Astrocyte (in vitro differentiated cells and primary cell): ENCODE measurements around the gene ITGB3BP. TPM values are rescaled to one million over a fixed set of nuclear protein-coding genes. Genes with fewer than 3 reads are reported as not detected.
A peak's percentile ranks its signal among the peaks of the same experiment; 100 is the strongest.
"Not testable (repeated sequence)": the region's sequence is repeated elsewhere in the genome, so short reads cannot be mapped to it uniquely, and the experiment has no call there.

Experiments
- DNase-seq: peaks from one replicate; pipeline ENCODE4 v3.0.0-alpha.2; 2010; ENCODE audit warnings: low read depth
- FAIRE-seq: peaks from 2 replicates; lab custom pipeline; 2011; peaks lifted over from hg19 to GRCh38; lab: Jason Lieb, UNC
- H2AFZ ChIP-seq: 2 replicates; pipeline ENCODE4 v1.6.0; 2012; ENCODE audit warnings: low read depth, low read length, inconsistent platforms
- H3K27ac ChIP-seq: 2 replicates; pipeline ENCODE4 v1.5.1; 2011; ENCODE audit warnings: low read depth, low read length, inconsistent platforms
- H3K27me3 ChIP-seq: 2 replicates; pipeline ENCODE4 v1.6.0; 2011; ENCODE audit warnings: low read length, inconsistent platforms; ENCODE audit not compliant: insufficient read depth
- H3K36me3 ChIP-seq: 2 replicates; pipeline ENCODE4 v1.5.1; 2011; ENCODE audit warnings: low read length, inconsistent platforms; ENCODE audit not compliant: insufficient read depth
- H3K4me1 ChIP-seq: 2 replicates; pipeline ENCODE4 v1.5.1; 2011; ENCODE audit warnings: low read length, inconsistent platforms; ENCODE audit not compliant: insufficient read depth
- H3K4me2 ChIP-seq: 2 replicates; pipeline ENCODE4 v1.6.0; 2012; ENCODE audit warnings: low read length, inconsistent platforms
- H3K4me3 ChIP-seq: 2 replicates; pipeline ENCODE4 v1.5.1; 2011; ENCODE audit warnings: low read depth, mild to moderate bottlenecking, low read length, inconsistent platforms; ENCODE audit not compliant: insufficient read depth
- H3K79me2 ChIP-seq: 2 replicates; pipeline ENCODE4 v1.6.0; 2012; ENCODE audit warnings: mild to moderate bottlenecking, low read length, inconsistent platforms; ENCODE audit not compliant: insufficient read depth
- H3K9ac ChIP-seq: 2 replicates; pipeline ENCODE4 v1.6.0; 2012; ENCODE audit warnings: mild to moderate bottlenecking, low read length, inconsistent platforms
- H3K9me3 ChIP-seq: 2 replicates; pipeline ENCODE4 v1.5.1; 2012; ENCODE audit warnings: low read depth, mild to moderate bottlenecking, low read length, inconsistent platforms; ENCODE audit not compliant: insufficient read depth
- H4K20me1 ChIP-seq: 2 replicates; pipeline ENCODE4 v1.6.0; 2012; ENCODE audit warnings: low read length, inconsistent platforms; ENCODE audit not compliant: insufficient read depth
- H3K27ac Mint-ChIP-seq: one replicate; pipeline ENCODE4 v1.8.0; 2021; ENCODE audit warnings: mild to moderate bottlenecking, mixed read lengths; ENCODE audit not compliant: unreplicated experiment
- H3K27me3 Mint-ChIP-seq: one replicate; pipeline ENCODE4 v1.8.0; 2021; ENCODE audit warnings: low read depth, mixed read lengths; ENCODE audit not compliant: unreplicated experiment
- H3K36me3 Mint-ChIP-seq: one replicate; pipeline ENCODE4 v1.8.0; 2021; ENCODE audit warnings: low read depth, mixed read lengths; ENCODE audit not compliant: unreplicated experiment
- H3K4me1 Mint-ChIP-seq: one replicate; pipeline ENCODE4 v1.8.0; 2021; ENCODE audit warnings: low read depth, mixed read lengths; ENCODE audit not compliant: unreplicated experiment
- H3K4me3 Mint-ChIP-seq: one replicate; pipeline ENCODE4 v1.8.0; 2021; ENCODE audit warnings: mild to moderate bottlenecking, moderate library complexity, mixed read lengths; ENCODE audit not compliant: unreplicated experiment
- H3K9me3 Mint-ChIP-seq: one replicate; pipeline ENCODE4 v1.8.0; 2021; ENCODE audit warnings: mild to moderate bottlenecking, mixed read lengths; ENCODE audit not compliant: unreplicated experiment
- EZH2 ChIP-seq: IDR thresholded peaks from 2 replicates; pipeline ENCODE4 v1.6.1; 2012; ENCODE audit warnings: mild to moderate bottlenecking, low read length, inconsistent platforms; ENCODE audit not compliant: insufficient read depth
- total RNA-seq: library from RNA; stranded (reverse); gene quantifications from 2 replicates; pipeline ENCODE4 v1.2.1, GENCODE V29; 2021
- TF ChIP-seq, protein P1 (sequence below): IDR thresholded peaks from 2 replicates; pipeline ENCODE4 v1.5.1; 2011; ENCODE audit warnings: low read depth, mild to moderate bottlenecking, inconsistent platforms, low read length, moderate library complexity; ENCODE audit not compliant: insufficient read depth

ITGB3BP gene
- total RNA-seq, 1 donor from 2014 or later, result 15.6 TPM

DNA sequence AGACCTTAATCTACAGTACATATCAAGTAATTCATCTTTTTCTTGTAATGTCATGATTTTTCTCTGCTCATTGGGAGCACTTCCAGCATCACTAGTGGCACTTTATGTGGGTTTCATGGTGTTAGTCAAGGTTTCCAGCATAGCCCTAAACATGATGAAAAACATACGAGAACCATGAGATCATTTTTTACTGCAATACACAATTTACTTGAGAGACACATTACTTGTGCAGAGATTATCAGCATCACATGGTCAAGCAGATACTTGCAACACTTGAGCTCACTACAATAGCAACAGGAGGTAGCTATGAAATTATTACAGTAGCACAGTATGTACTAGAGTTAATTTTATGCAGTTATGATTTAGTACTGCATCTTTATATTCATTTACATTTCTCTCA is 36.4 kb downstream of the ITGB3BP start:
- no peaks in the 10 kb centered on the region for H3K27me3 Mint-ChIP-seq
- no peaks in the 10 kb centered on the region for H3K36me3 Mint-ChIP-seq
- H3K4me1 ChIP-seq, result no peaks in the 10 kb centered on the region
- H3K36me3 ChIP-seq, result no peaks in the 10 kb centered on the region
- no peaks in the 10 kb centered on the region for H3K4me1 Mint-ChIP-seq
- H3K27me3 ChIP-seq, result no peaks in the 10 kb centered on the region
- H3K9ac ChIP-seq, result no peak overlapping the region
- H3K4me3 Mint-ChIP-seq, result no peak overlapping the region
- H2AFZ ChIP-seq, result no peak overlapping the region
- no peak overlapping the region for H3K27ac ChIP-seq
- no peaks in the 10 kb centered on the region for H3K9me3 Mint-ChIP-seq
- TF ChIP-seq, protein P1, sequence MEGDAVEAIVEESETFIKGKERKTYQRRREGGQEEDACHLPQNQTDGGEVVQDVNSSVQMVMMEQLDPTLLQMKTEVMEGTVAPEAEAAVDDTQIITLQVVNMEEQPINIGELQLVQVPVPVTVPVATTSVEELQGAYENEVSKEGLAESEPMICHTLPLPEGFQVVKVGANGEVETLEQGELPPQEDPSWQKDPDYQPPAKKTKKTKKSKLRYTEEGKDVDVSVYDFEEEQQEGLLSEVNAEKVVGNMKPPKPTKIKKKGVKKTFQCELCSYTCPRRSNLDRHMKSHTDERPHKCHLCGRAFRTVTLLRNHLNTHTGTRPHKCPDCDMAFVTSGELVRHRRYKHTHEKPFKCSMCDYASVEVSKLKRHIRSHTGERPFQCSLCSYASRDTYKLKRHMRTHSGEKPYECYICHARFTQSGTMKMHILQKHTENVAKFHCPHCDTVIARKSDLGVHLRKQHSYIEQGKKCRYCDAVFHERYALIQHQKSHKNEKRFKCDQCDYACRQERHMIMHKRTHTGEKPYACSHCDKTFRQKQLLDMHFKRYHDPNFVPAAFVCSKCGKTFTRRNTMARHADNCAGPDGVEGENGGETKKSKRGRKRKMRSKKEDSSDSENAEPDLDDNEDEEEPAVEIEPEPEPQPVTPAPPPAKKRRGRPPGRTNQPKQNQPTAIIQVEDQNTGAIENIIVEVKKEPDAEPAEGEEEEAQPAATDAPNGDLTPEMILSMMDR, result no peak
- TF ChIP-seq EZH2, result no peak
- DNase-seq, result no peak
- no peaks in the 10 kb centered on the region for H4K20me1 ChIP-seq
- no peak overlapping the region for H3K4me3 ChIP-seq
- no peak for FAIRE-seq
- H3K9me3 ChIP-seq, result no peaks in the 10 kb centered on the region
- no peak overlapping the region for H3K4me2 ChIP-seq
- no peaks in the 10 kb centered on the region for H3K79me2 ChIP-seq
- H3K27ac Mint-ChIP-seq, result no peak overlapping the region

DNA sequence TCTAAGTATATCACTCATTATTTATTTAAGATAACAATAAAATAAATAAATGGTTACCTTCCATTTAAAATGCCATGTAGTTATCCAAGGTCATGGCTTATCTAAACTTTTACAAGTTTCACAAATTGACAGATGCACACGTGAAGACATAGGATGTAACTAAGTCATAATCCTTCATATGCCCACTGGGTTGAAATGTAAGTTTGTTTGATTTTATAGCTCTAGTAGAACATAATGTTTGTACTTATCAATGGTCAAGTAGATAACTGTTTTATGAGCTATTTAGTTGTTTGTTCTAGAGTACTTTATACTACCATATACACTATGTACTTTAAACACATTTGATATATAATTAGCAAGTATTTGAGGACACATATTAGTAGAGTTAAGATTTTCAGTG is 43.0 kb downstream of the ITGB3BP start:
- H3K9ac ChIP-seq, result no peak overlapping the region
- Mint-ChIP-seq H3K4me3 (no peak overlapping the region), H3K4me1 (peaks cover 5% of the 10 kb centered on the region), H3K36me3 (peaks cover 2% of the 10 kb centered on the region), H3K27me3 (no peaks in the 10 kb centered on the region), H3K9me3 (no peaks in the 10 kb centered on the region), H3K27ac (no peak overlapping the region)
- H3K27ac ChIP-seq, result no peak overlapping the region
- no peak overlapping the region for H3K4me3 ChIP-seq
- no peaks in the 10 kb centered on the region for H3K36me3 ChIP-seq
- H3K9me3 ChIP-seq, result no peaks in the 10 kb centered on the region
- H4K20me1 ChIP-seq, result no peaks in the 10 kb centered on the region
- no peak for TF ChIP-seq EZH2
- TF ChIP-seq, protein P1, result no peak
- no peak overlapping the region for H3K4me2 ChIP-seq
- H2AFZ ChIP-seq, result no peak overlapping the region
- FAIRE-seq (peak; percentile 49), DNase-seq (no peak)
- no peaks in the 10 kb centered on the region for H3K27me3 ChIP-seq
- H3K79me2 ChIP-seq, result no peaks in the 10 kb centered on the region
- peaks cover 4% of the 10 kb centered on the region for H3K4me1 ChIP-seq

DNA sequence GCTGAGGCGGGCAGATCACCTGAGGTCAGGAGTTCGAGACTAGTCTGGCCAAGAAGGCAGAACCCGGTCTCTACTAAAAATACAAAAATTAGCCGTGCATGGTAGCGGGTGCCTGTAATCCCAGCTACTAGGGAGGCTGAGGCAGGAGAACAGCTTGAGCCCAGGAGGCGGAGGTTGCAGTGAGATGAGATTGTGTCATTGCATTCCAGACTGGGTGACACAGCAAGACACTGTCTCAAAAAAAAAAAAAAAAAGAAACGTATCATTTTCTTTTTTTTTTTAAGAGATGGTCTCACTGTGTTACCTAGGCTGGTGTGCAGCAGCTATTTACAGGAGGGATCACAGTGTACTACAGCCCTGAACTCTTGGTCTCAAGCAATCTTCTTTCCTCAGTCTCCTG is 47.3 kb downstream of the ITGB3BP start:
- Histone ChIP-seq H2AFZ (no peak overlapping the region), H3K36me3 (no peaks in the 10 kb centered on the region), H3K9ac (no peak overlapping the region), H3K27me3 (no peaks in the 10 kb centered on the region), H3K4me3 (no peak overlapping the region), H4K20me1 (no peaks in the 10 kb centered on the region), H3K79me2 (no peaks in the 10 kb centered on the region), H3K27ac (no peak overlapping the region), H3K9me3 (no peaks in the 10 kb centered on the region), H3K4me1 (peaks cover 4% of the 10 kb centered on the region), H3K4me2 (no peak overlapping the region)
- H3K9me3 Mint-ChIP-seq, result peaks cover 1% of the 10 kb centered on the region
- peaks cover 5% of the 10 kb centered on the region for H3K4me1 Mint-ChIP-seq
- TF ChIP-seq, protein P1, result no peak
- TF ChIP-seq EZH2, result no peak
- H3K27ac Mint-ChIP-seq, result peak overlapping the region; percentile 77
- no peak overlapping the region for H3K4me3 Mint-ChIP-seq
- no peaks in the 10 kb centered on the region for H3K27me3 Mint-ChIP-seq
- H3K36me3 Mint-ChIP-seq, result peaks cover 2% of the 10 kb centered on the region
- DNase-seq, result no peak
- no peak for FAIRE-seq

DNA sequence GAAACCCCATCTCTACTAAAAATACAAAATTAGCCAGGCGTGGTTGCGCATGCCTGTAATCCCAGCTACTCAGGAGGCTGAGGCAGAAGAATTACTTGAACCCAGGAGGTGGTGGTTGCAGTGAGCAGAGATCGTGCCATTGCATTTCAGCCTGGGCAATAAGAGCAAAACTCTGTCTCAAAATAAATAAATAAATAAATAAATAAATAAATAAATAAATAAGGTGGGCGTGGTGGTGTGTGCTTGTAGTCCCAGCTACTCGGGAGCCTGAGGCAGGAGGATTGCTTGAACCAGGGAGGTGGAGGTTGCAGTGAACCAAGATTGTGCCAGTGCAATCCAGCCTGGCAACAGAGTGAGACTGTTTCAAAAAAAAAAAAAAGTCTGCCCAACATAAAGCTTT is 54.3 kb downstream of the ITGB3BP start:
- not testable (repeated sequence) for H3K27me3 Mint-ChIP-seq, DNase-seq, H3K4me1 Mint-ChIP-seq, H3K4me2 ChIP-seq, H3K27ac ChIP-seq, H3K9ac ChIP-seq, H3K36me3 Mint-ChIP-seq, FAIRE-seq, H3K27me3 ChIP-seq, H2AFZ ChIP-seq, H3K9me3 Mint-ChIP-seq, H4K20me1 ChIP-seq, H3K4me3 Mint-ChIP-seq, H3K4me3 ChIP-seq, H3K9me3 ChIP-seq, H3K79me2 ChIP-seq, H3K4me1 ChIP-seq, H3K36me3 ChIP-seq, H3K27ac Mint-ChIP-seq
